Activated naive CD8-positive, alpha-beta T cell (primary cell): ENCODE results near the gene KLRD1.
"Not testable (repeated sequence)": the region's sequence is repeated elsewhere in the genome, so short reads cannot be mapped to it uniquely, and the experiment has no call there.

ENCODE experiments used
- H3K27ac Mint-ChIP-seq: one replicate; pipeline ENCODE4 v1.8.0; 2021; ENCODE audit warnings: mixed read lengths
- H3K27me3 Mint-ChIP-seq: one replicate; pipeline ENCODE4 v1.8.0; 2021; ENCODE audit warnings: mixed read lengths
- H3K36me3 Mint-ChIP-seq: one replicate; pipeline ENCODE4 v1.8.0; 2021; ENCODE audit warnings: mixed read lengths
- H3K4me1 Mint-ChIP-seq: one replicate; pipeline ENCODE4 v1.8.0; 2021; ENCODE audit warnings: low read depth, mixed read lengths
- H3K4me3 Mint-ChIP-seq: one replicate; pipeline ENCODE4 v1.8.0; 2021; ENCODE audit warnings: mild to moderate bottlenecking, mixed read lengths
- H3K9me3 Mint-ChIP-seq: one replicate; pipeline ENCODE4 v1.8.0; 2021; ENCODE audit warnings: low read depth, mixed read lengths

Gene KLRD1

DNA sequence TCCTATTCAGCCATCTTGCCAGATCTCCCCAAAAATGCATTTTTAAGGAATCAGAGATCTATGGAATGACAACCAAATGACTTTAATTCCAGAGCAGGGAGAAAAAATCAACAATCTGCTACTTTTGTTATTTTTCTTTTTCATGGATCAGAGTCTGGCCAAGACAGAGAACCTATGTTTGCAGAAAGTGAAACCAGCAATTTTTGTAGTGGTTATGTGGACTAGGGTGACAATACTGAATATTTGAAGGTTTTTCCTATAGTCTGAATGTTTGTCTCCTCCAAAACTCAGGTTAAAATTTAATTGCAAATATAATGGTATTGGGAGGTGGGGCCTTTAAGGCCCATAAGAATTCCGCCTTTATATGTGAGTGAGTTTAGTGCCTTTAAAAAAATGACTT, 51.3 kb downstream of the KLRD1 start:
- Mint-ChIP-seq H3K9me3 (peaks cover 4% of the 10 kb centered on the region), H3K27ac (peak overlapping the region; percentile 58), H3K27me3 (no peaks in the 10 kb centered on the region), H3K4me3 (peak overlapping the region; percentile 35), H3K36me3 (peaks cover 19% of the 10 kb centered on the region), H3K4me1 (peaks cover 11% of the 10 kb centered on the region)

- Mint-ChIP-seq H3K9me3 (peaks cover 4% of the 10 kb centered on the region), H3K4me1 (peaks cover 11% of the 10 kb centered on the region), H3K27ac (no peak overlapping the region), H3K36me3 (peaks cover 16% of the 10 kb centered on the region), H3K4me3 (peak overlapping the region; percentile 61), H3K27me3 (no peaks in the 10 kb centered on the region)
Measured at GRCh38 chr12:10361084-10361483, 53.4 kb downstream of the KLRD1 start.

DNA sequence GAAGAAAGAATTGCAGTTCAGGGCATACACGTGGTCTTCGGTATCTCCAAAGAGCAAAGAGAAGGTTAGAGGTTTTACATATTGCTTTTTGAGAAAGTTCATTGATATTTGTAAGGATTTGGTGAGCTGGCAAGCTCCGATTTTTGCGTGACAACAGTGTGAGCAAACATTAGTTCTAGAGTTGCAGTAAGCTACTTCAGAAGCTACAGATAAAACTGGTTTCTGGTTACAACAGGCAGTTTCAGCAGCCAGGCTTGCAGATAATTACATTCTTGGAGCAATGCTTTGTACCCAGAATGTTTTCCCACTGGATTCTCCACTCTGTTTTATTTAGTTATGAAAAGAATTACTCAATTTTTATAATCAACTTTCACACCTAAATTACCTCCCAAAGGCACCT, 54.0 kb downstream of the KLRD1 start:
- Mint-ChIP-seq H3K36me3 (peaks cover 16% of the 10 kb centered on the region), H3K4me3 (peak overlapping the region; percentile 61), H3K27me3 (no peaks in the 10 kb centered on the region), H3K27ac (no peak overlapping the region), H3K4me1 (peaks cover 11% of the 10 kb centered on the region), H3K9me3 (peaks cover 4% of the 10 kb centered on the region)

DNA sequence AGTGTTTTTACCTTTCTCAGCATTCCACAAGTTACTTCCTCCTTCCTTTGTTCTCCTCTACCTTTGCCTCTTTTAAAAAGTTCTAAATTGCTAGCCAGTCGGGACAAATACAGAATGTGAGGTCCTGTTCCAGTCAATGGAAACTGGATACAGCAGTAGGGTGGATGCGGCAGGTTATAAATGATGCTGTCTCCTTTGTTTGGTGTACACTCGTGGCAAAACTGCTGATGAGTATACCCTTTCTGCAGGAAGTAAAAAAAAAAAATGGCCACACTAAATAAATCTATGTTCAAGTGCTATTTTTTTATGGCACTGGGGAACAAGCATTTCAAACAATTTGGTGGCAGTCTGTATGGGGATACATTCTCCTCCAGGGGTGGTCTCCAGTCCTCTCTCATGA, 54.7 kb downstream of the KLRD1 start:
- no peak overlapping the region for H3K27ac Mint-ChIP-seq

DNA sequence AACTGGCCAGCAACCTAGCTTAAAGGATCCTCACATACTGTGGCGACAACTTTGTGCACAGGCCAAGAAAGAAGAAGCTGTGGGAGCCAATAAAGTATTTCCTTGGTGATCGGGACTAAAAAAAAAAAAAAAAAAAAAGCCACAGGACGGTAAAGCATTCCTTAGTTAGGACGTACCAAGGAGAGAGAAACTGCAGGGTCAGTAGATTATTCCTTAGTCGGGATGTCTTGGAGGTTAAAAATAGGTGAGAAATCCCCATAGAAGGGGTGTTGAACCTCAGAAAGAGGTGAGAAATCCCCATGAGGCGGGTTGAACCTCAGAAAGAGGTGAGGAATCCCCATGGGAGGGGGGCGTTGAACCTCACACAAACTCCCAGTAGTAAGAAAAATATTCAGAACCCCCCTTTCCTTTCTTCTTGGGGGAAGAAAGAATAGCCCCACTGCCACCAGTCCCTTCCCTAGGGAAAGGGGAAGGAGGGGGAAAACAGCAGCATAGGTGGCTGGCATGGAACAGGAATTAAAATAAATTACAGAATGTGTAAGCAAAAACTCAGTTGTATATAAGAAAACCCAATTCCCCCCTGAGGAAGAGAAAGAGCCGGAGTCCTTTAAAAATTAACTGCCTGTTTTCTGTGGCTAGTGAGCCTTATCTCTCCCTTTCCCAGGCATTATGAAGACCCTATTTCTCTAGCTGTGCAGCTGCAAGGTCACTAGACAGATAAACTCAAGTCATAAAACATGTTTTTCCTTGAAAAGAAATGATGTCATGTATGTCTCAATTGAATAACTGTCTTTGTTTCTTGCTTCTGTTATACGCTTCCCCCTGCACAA, 55.4 kb downstream of the KLRD1 start:
- Mint-ChIP-seq H3K4me1 (peaks cover 12% of the 10 kb centered on the region), H3K4me3 (no peak overlapping the region), H3K9me3 (peaks cover 6% of the 10 kb centered on the region), H3K27me3 (no peaks in the 10 kb centered on the region), H3K36me3 (peaks cover 20% of the 10 kb centered on the region), H3K27ac (no peak overlapping the region)

More for the DNA sequence above, 54.7 kb downstream of the KLRD1 start:
- no peak overlapping the region for H3K4me3 Mint-ChIP-seq
- peaks cover 11% of the 10 kb centered on the region for H3K4me1 Mint-ChIP-seq
- peaks cover 21% of the 10 kb centered on the region for H3K36me3 Mint-ChIP-seq
- H3K27me3 Mint-ChIP-seq, result no peaks in the 10 kb centered on the region
- H3K9me3 Mint-ChIP-seq, result peaks cover 4% of the 10 kb centered on the region

GRCh38 chr12:10363658-10363913, 55.9 kb downstream of the KLRD1 start:
- H3K27me3 Mint-ChIP-seq, result no peaks in the 10 kb centered on the region
- no peak overlapping the region for H3K27ac Mint-ChIP-seq
- H3K36me3 Mint-ChIP-seq, result peaks cover 23% of the 10 kb centered on the region
- peaks cover 17% of the 10 kb centered on the region for H3K4me1 Mint-ChIP-seq
- H3K4me3 Mint-ChIP-seq, result no peak overlapping the region
- peaks cover 8% of the 10 kb centered on the region for H3K9me3 Mint-ChIP-seq

DNA sequence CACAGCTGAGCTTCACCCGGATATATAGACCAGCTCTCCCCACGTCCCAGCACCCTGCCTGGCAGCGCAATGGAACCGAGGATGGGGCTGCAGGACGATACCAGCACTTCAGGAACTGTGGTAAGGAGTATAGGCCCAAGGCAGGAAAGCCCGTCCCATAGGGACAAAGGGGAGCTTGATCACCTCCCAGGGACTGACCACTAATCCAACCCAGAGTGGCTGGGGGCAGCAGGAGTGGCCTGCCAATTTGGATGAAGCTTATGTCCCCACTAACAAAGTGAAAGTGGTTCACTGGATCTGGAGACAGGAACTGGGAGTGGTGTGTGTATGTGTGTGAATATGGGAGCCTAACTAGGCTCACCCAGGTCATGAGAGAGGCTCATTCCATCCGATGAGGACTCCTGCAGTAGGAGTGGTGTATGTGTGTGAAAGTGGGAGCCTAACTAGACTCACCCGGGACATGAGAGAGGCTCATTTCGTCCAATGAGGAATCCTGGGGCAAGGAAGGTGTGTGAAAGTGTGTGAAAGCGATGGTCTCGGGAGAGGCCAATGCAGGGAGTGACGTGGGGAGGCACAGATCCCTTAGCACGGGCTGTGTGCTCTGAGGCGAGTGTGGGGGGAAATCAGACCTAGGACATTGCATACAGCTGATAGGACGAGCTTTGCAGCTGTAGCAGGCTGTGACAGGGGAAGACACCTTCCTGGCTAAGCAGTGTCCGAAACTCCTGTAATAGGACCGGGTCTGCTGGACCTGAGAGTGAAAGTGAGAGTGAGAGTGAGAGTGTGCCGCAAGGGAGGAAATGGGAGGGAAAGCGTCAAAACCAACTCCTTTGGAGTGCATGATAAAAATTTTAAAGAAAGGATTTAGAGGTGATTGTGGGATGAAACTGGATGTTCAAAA, 56.5 kb downstream of the KLRD1 start:
- Mint-ChIP-seq H3K27me3 (no peaks in the 10 kb centered on the region), H3K4me3 (no peak overlapping the region), H3K4me1 (peaks cover 15% of the 10 kb centered on the region), H3K9me3 (peaks cover 8% of the 10 kb centered on the region), H3K27ac (no peak overlapping the region), H3K36me3 (peaks cover 22% of the 10 kb centered on the region)

GRCh38 chr12:10364815-10365622, 57.3 kb downstream of the KLRD1 start:
- Mint-ChIP-seq H3K9me3 (peaks cover 8% of the 10 kb centered on the region), H3K4me1 (peaks cover 19% of the 10 kb centered on the region), H3K36me3 (peaks cover 20% of the 10 kb centered on the region), H3K27ac (no peak overlapping the region), H3K27me3 (no peaks in the 10 kb centered on the region), H3K4me3 (no peak overlapping the region)

DNA sequence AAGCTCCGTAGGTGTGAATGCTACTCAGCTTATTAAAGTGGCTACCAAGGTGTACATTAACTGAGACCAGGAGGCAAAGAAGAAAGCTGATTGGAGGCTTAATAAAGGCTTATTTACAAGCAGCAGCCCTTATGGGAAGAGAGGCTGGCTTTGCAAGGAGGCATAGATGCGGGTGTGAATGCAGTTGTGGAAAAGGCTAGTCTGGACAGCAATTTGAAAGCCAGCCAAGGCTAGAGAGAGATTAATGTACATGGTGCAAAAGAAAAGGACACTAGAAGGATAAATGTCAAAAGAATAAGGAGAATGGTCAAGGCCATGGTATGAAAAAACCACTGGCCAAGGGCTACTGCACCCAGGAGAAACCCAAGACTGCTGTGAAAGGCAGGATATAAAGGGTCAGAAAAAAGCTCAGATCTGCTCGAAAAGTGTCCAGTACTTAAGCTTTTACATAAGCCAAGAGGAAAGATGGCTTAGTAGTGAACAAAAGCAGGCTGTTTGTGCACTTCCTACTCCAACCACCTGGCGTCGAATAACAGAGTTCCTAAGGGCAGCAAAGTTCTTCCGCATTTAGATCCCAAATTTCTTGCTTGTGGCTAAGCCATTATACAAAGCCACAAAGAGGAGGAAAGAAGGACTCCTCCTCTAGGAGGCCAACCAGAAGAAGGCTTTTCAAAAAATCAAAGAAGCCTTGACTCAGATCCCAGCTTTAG, 58.2 kb downstream of the KLRD1 start:
- H3K27ac Mint-ChIP-seq, result no peak overlapping the region
- no peak overlapping the region for H3K4me3 Mint-ChIP-seq
- H3K36me3 Mint-ChIP-seq, result peaks cover 24% of the 10 kb centered on the region
- H3K9me3 Mint-ChIP-seq, result peaks cover 6% of the 10 kb centered on the region
- no peaks in the 10 kb centered on the region for H3K27me3 Mint-ChIP-seq
- H3K4me1 Mint-ChIP-seq, result peaks cover 27% of the 10 kb centered on the region

DNA sequence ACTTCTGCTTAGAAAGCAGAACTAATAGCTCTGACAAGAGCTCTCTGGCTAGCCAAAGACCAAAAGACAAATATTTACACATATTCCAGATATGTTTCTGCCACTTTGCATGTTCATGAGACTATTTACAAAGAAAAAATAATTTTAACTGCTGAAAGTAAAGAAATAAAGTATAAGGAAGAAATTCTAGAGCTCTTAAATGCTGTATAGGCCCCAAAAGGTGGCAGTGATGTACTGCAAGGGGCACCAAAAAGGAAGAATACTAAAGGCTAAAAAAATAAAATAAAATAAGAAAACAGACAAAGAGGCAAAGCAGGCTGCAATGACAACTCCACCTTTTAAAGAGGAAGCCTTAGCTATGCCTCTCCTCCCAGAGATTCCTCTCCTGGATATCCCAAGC, 59.2 kb downstream of the KLRD1 start:
- H3K4me1 Mint-ChIP-seq, result peaks cover 37% of the 10 kb centered on the region
- peaks cover 26% of the 10 kb centered on the region for H3K36me3 Mint-ChIP-seq
- no peak overlapping the region for H3K4me3 Mint-ChIP-seq
- H3K9me3 Mint-ChIP-seq, result peaks cover 5% of the 10 kb centered on the region
- no peaks in the 10 kb centered on the region for H3K27me3 Mint-ChIP-seq
- no peak overlapping the region for H3K27ac Mint-ChIP-seq

DNA sequence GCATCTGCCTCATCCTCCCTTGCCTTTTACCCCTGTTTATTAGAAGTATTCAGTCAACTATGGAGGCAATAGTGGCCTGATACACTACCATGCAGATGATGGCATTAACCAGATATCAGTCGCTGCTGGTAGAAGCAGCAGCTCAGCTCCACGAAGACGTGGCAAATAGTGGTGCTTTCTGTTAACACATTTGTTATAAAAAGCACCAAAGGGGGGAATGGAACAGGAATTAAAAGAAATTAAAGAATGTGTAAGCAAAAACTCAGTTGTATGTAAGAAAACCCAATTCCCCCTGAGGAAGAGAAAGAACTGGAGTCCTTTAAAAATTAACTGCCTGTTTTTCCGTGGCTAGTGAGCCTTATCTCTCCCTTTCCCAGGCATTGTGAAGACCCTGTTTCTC, 60.0 kb downstream of the KLRD1 start:
- not testable (repeated sequence) for H3K27ac Mint-ChIP-seq, H3K4me3 Mint-ChIP-seq, H3K27me3 Mint-ChIP-seq, H3K9me3 Mint-ChIP-seq
- H3K36me3 Mint-ChIP-seq, result peaks cover 30% of the 10 kb centered on the region
- H3K4me1 Mint-ChIP-seq, result peaks cover 46% of the 10 kb centered on the region

DNA sequence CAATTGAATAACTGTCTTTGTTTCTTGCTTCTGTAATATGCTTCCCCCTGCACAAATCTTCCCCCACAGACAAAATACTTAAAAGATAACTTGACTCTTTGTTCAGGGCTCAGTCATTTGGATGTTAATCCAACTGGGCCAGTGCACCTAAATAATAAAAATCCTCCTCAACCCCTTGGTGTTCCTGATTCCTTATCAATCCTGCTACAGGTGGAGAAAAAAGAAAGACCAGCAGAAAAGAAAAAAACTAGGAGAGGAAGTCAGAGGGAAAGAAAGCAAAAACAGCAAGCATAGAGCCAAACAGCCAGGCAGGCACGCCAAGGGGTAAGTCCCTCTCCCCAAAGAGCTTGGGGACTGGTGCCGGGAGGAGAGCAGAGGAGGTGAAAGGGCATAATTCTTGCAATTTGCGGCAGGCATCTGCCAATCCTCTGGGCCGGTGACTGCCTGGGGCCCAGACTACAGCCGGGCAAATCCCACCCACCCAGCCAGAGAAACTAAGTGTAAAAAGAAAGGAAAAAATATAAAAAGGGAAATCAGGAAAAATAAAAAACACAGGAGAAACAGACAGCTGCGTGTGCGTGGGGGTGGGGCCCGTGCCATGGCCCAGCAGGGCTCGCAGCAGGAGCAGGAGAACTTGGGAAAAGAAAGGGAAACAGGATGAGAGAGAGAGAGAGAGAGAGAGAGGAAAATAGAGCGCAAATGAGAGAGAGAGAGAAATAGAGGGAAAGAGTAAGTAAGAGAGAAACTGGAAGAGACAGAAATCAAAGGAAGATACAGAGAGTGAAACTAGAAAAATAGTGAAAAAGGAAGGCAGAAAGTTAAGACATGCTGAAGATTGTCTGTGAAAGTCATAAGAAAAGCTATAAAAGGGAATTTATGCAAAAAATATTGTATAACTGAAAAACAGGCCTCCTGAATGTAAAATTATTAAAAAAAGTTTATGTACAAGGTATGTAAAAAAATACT, 60.8 kb downstream of the KLRD1 start:
- no peak overlapping the region for H3K4me3 Mint-ChIP-seq
- peaks cover 51% of the 10 kb centered on the region for H3K4me1 Mint-ChIP-seq
- no peaks in the 10 kb centered on the region for H3K27me3 Mint-ChIP-seq
- peaks cover 33% of the 10 kb centered on the region for H3K36me3 Mint-ChIP-seq
- peaks cover 5% of the 10 kb centered on the region for H3K9me3 Mint-ChIP-seq
- H3K27ac Mint-ChIP-seq, result no peak overlapping the region

DNA sequence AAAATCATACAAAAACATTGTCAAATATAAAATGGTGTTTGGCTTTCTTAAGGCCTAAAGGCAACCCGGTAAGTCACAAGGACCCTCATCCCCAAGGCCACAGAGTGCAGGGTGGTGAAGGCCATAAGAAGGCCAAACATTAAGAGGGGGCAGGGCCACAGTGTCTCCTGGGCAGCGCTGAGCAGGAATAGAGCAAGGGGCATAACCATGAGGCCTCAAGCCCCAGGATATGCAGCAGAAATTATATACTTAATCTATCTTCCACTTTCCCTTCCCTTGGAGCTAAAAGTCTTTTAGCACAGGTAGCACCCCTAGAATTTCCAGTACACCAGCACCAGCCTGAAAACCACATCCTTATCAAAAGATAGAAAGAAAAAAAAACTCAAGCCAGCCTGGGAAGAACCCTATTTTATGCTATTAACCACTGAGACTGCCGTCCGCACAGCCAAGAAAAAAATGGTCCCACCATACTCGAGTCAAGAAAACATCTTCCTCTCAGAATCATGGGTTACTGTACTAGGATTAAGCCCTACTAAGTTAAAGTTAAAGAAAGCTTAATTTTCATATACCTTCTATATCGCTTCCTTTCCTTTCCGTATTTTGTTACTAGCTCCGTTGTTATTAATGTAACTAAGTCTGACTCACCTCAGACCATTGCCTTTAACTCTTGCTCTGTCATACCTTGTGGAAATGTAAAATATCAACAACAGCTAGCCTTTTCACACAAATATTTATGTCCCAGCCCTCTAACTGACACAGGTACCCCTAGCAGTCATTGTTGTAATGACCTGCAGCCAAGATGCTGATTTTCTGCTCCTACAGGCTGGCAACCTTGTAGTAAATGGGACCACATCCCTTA, 62.1 kb downstream of the KLRD1 start:
- Mint-ChIP-seq H3K36me3 (peaks cover 36% of the 10 kb centered on the region), H3K4me1 (peaks cover 64% of the 10 kb centered on the region), H3K4me3 (peak overlapping the region; percentile 77), H3K27me3 (no peaks in the 10 kb centered on the region), H3K27ac (no peak overlapping the region), H3K9me3 (peaks cover 5% of the 10 kb centered on the region)
